CD8-positive, alpha-beta memory T cell (primary cell): ENCODE measurements around the gene ACOT6. TPM values are rescaled to one million over a fixed set of nuclear protein-coding genes. Genes with fewer than 3 reads are reported as not detected.
A peak's percentile ranks its signal among the peaks of the same experiment; 100 is the strongest.
"Not testable (repeated sequence)": the region's sequence is repeated elsewhere in the genome, so short reads cannot be mapped to it uniquely, and the experiment has no call there.

ENCODE experiments used
- CTCF ChIA-PET: fragments of 350-600 bp; sonication (Branson Sonifier 250); formaldehyde crosslinking; loops from one replicate; lab custom pipeline; 2021; ENCODE audit warnings: antibody characterized with exemption; lab: Charles Lee
- POLR2A ChIA-PET: fragments of 350-600 bp; sonication (Branson Sonifier 250); formaldehyde crosslinking; loops from one replicate; lab custom pipeline; 2021; ENCODE audit warnings: antibody characterized with exemption; lab: Charles Lee
- DNase-seq, 5 donors: peaks; one replicate each; pipeline versions ENCODE4 v3.0.0 to v3.0.0-alpha.2; 2020 to 2022; ENCODE audit warnings: mixed read lengths in 1 of 5
- H3K27ac ChIP-seq: one replicate; pipeline ENCODE4 v1.7.0; 2013; ENCODE audit warnings: low read depth, mild to moderate bottlenecking, low read length, moderate library complexity
- H3K27me3 ChIP-seq: 2 replicates; pipeline ENCODE4 v1.7.0; 2013; ENCODE audit warnings: low read length, mild to moderate bottlenecking; ENCODE audit not compliant: insufficient read depth, poor library complexity, severe bottlenecking
- H3K36me3 ChIP-seq: 2 replicates; pipeline ENCODE4 v1.7.0; 2013; ENCODE audit warnings: mild to moderate bottlenecking, low read length, moderate library complexity; ENCODE audit not compliant: insufficient read depth
- H3K4me1 ChIP-seq: 2 replicates; pipeline ENCODE4 v1.7.0; 2013; ENCODE audit warnings: mild to moderate bottlenecking, low read length, moderate library complexity; ENCODE audit not compliant: insufficient read depth
- H3K4me3 ChIP-seq: 2 replicates; pipeline ENCODE4 v1.7.0; 2013; ENCODE audit warnings: mild to moderate bottlenecking, low read length
- H3K9me3 ChIP-seq: 2 replicates; pipeline ENCODE4 v1.7.0; 2013; ENCODE audit warnings: mild to moderate bottlenecking, low read length
- H3K27ac Mint-ChIP-seq, 8 donors: one replicate each; pipeline ENCODE4 v1.8.0; 2020 to 2021; ENCODE audit warnings: mixed read lengths in 8 of 8, mild to moderate bottlenecking in 6 of 8, inconsistent platforms in 3 of 8, moderate library complexity in 3 of 8
- H3K27me3 Mint-ChIP-seq, 2 donors: one replicate each; pipeline ENCODE4 v1.8.0; 2020 to 2021; ENCODE audit warnings: mixed read lengths in 2 of 2, mild to moderate bottlenecking in 1 of 2, moderate library complexity in 1 of 2
- H3K36me3 Mint-ChIP-seq, 3 donors: one replicate each; pipeline ENCODE4 v1.8.0; 2020 to 2021; ENCODE audit warnings: mixed read lengths in 3 of 3, inconsistent platforms in 1 of 3, mild to moderate bottlenecking in 1 of 3
- H3K4me1 Mint-ChIP-seq, 3 donors: one replicate each; pipeline ENCODE4 v1.8.0; 2020 to 2021; ENCODE audit warnings: mixed read lengths in 3 of 3, inconsistent platforms in 1 of 3, mild to moderate bottlenecking in 1 of 3
- H3K4me3 Mint-ChIP-seq, 7 donors: one replicate each; pipeline ENCODE4 v1.8.0; 2020 to 2021; ENCODE audit warnings: mixed read lengths in 7 of 7, mild to moderate bottlenecking in 6 of 7, moderate library complexity in 4 of 7, inconsistent platforms in 2 of 7
- H3K9me3 Mint-ChIP-seq, 5 donors: one replicate each; pipeline ENCODE4 v1.8.0; 2020 to 2022; ENCODE audit warnings: mixed read lengths in 5 of 5, mild to moderate bottlenecking in 3 of 5, moderate library complexity in 2 of 5, inconsistent platforms in 1 of 5
- polyA plus RNA-seq: library from polyadenylated mRNA; unstranded; fragments of 300-500 nt; fragmentation: Illumina TruSeq; gene quantifications from one replicate; pipeline ENCODE4 v1.2.3, GENCODE V29; 2021
- total RNA-seq, 2 experiments: library from RNA; stranded (reverse); gene quantifications; one replicate each; pipeline ENCODE4 v1.2.3, GENCODE V29; 2021

The ACOT6 gene
- total and polyA plus RNA-seq, 3 experiments from 2014 or later = not detected

GRCh38 chr14:73636355-73636754 lies 24.0 kb downstream of the ACOT6 start:
- H3K27me3 Mint-ChIP-seq, H3K27ac ChIP-seq, H3K27me3 ChIP-seq, H3K9me3 ChIP-seq, DNase-seq, H3K4me3 ChIP-seq, H3K4me1 Mint-ChIP-seq, H3K4me3 Mint-ChIP-seq, POLR2A ChIA-PET, H3K4me1 ChIP-seq, H3K36me3 ChIP-seq, H3K27ac Mint-ChIP-seq, H3K36me3 Mint-ChIP-seq, H3K9me3 Mint-ChIP-seq: not testable (repeated sequence)
- CTCF ChIA-PET = interaction anchor here (1.1 kb wide), 1 partner anchor 127 kb away, joined by 3 read pairs; no protein-coding TSS in a partner anchor

- Histone ChIP-seq H3K4me3 (no peak overlapping the region), H3K9me3 (no peaks in the 10 kb centered on the region), H3K36me3 (no peaks in the 10 kb centered on the region), H3K4me1 (peaks cover 5% of the 10 kb centered on the region), H3K27me3 (no peaks in the 10 kb centered on the region), H3K27ac (no peak overlapping the region)
- no peaks in the 10 kb centered on the region for H3K9me3 Mint-ChIP-seq
- ChIA-PET POLR2A (interaction anchor here (0.6 kb wide), 1 partner anchor 99 kb away, joined by 3 read pairs; no protein-coding TSS in a partner anchor), CTCF (interaction anchor here (1.0 kb wide), 2 partner anchors 68 to 128 kb away, joined by 3 read pairs; no protein-coding TSS in a partner anchor)
- H3K36me3 Mint-ChIP-seq = no peaks in the 10 kb centered on the region
- peaks cover 5 to 7% (median 5%) of the 10 kb centered on the region in 3 donors for H3K4me1 Mint-ChIP-seq
- no peak overlapping the region for H3K27ac Mint-ChIP-seq
- no peak overlapping the region for H3K4me3 Mint-ChIP-seq
- H3K27me3 Mint-ChIP-seq = peaks cover 0 to 4% of the 10 kb centered on the region in 2 donors
- no peak for DNase-seq
These were observed 25.5 kb downstream of the ACOT6 start for GRCh38 chr14:73637830-73638229.

- Histone ChIP-seq H3K27me3 (no peaks in the 10 kb centered on the region), H3K36me3 (no peaks in the 10 kb centered on the region), H3K27ac (no peak overlapping the region), H3K9me3 (no peaks in the 10 kb centered on the region), H3K4me1 (peaks cover 14% of the 10 kb centered on the region), H3K4me3 (no peak overlapping the region)
- Mint-ChIP-seq H3K27ac (peak overlapping the region in 1 of 8 donors; percentile 75), H3K27me3 (peaks cover 0 to 1% of the 10 kb centered on the region in 2 donors), H3K9me3 (no peaks in the 10 kb centered on the region), H3K36me3 (peaks cover 0 to 8% (median 0%) of the 10 kb centered on the region in 3 donors), H3K4me3 (no peak overlapping the region), H3K4me1 (peaks cover 15 to 19% (median 19%) of the 10 kb centered on the region in 3 donors)
- ChIA-PET POLR2A (no interaction called here), CTCF (interaction anchor here (1.4 kb wide), 1 partner anchor 49 kb away, joined by 3 read pairs; the partner anchor contains the start of gene ACOT4)
- DNase-seq = no peak
These were observed 28.6 kb downstream of the ACOT6 start for GRCh38 chr14:73640796-73641365.

GRCh38 chr14:73644531-73645247 lies 32.4 kb downstream of the ACOT6 start, which contains the start of gene DNAL1:
DNAL1 (plus strand) TSS chr14:73644986; CDS start chr14:73645040, 54 bp downstream.
- Mint-ChIP-seq H3K9me3 (no peaks in the 10 kb centered on the region), H3K4me3 (peak within 1 kb of the TSS; percentile 91 to 99 (median 94)), H3K27me3 (peaks cover 0 to 1% of the 10 kb centered on the region in 2 donors), H3K27ac (peak within 1 kb of the TSS; percentile 90 to 100 (median 94)), H3K4me1 (peaks cover 15 to 21% (median 21%) of the 10 kb centered on the region in 3 donors), H3K36me3 (peaks cover 0 to 8% (median 0%) of the 10 kb centered on the region in 3 donors)
- no peaks in the 10 kb centered on the region for H3K9me3 ChIP-seq
- peak within 1 kb of the TSS; percentile 86 for H3K4me3 ChIP-seq
- CTCF ChIA-PET = interaction anchor here (2.3 kb wide), 1 partner anchor 11 kb away, joined by 11 read pairs; no protein-coding TSS in a partner anchor
- peak within 1 kb of the TSS; percentile 77 for H3K27ac ChIP-seq
- H3K36me3 ChIP-seq = no peaks in the 10 kb centered on the region
- POLR2A ChIA-PET = interaction anchor here (0.5 to 1.4 kb wide), 3 partner anchors 115 to 251 kb away, joined by 3 to 6 read pairs (median 4); partner anchors contain the start of gene RIOX1
- peaks cover 14% of the 10 kb centered on the region for H3K4me1 ChIP-seq
- no peaks in the 10 kb centered on the region for H3K27me3 ChIP-seq
- DNase-seq = peak; percentile 85 to 94 (median 89)

- peaks cover 15 to 21% (median 21%) of the 10 kb centered on the region in 3 donors for H3K4me1 Mint-ChIP-seq
- H3K9me3 Mint-ChIP-seq = no peaks in the 10 kb centered on the region
- H3K36me3 Mint-ChIP-seq = peaks cover 0 to 8% (median 0%) of the 10 kb centered on the region in 3 donors
- peak overlapping the region; percentile 90 to 100 (median 94) for H3K27ac Mint-ChIP-seq
- no peaks in the 10 kb centered on the region for H3K27me3 ChIP-seq
- peaks cover 0 to 1% of the 10 kb centered on the region in 2 donors for H3K27me3 Mint-ChIP-seq
- H3K9me3 ChIP-seq = no peaks in the 10 kb centered on the region
- no peak for DNase-seq
- H3K4me3 Mint-ChIP-seq = peak overlapping the region; percentile 91 to 99 (median 94)
- H3K36me3 ChIP-seq = no peaks in the 10 kb centered on the region
- POLR2A ChIA-PET = interaction anchor here (0.5 to 1.4 kb wide), 3 partner anchors 115 to 251 kb away, joined by 3 to 6 read pairs (median 4); partner anchors contain the start of gene RIOX1
- peak overlapping the region; percentile 77 for H3K27ac ChIP-seq
- CTCF ChIA-PET = interaction anchor here (2.3 kb wide), 1 partner anchor 11 kb away, joined by 11 read pairs; no protein-coding TSS in a partner anchor
- peaks cover 14% of the 10 kb centered on the region for H3K4me1 ChIP-seq
- peak overlapping the region; percentile 86 for H3K4me3 ChIP-seq
These were observed 32.9 kb downstream of the ACOT6 start for GRCh38 chr14:73645248-73645610.

GRCh38 chr14:73651005-73651404 lies 38.7 kb downstream of the ACOT6 start:
- Histone ChIP-seq H3K27ac (no peak overlapping the region), H3K27me3 (no peaks in the 10 kb centered on the region), H3K36me3 (no peaks in the 10 kb centered on the region), H3K4me1 (no peaks in the 10 kb centered on the region), H3K9me3 (no peaks in the 10 kb centered on the region), H3K4me3 (no peak overlapping the region)
- no peaks in the 10 kb centered on the region for H3K27me3 Mint-ChIP-seq
- no peaks in the 10 kb centered on the region for H3K9me3 Mint-ChIP-seq
- no peak overlapping the region for H3K4me3 Mint-ChIP-seq
- ChIA-PET CTCF (no interaction called here), POLR2A (no interaction called here)
- H3K4me1 Mint-ChIP-seq = peaks cover under 1 to 1% (median 1%) of the 10 kb centered on the region in 3 donors
- DNase-seq = no peak
- H3K27ac Mint-ChIP-seq = peak overlapping the region in 1 of 8 donors; percentile 31
- peaks cover 0 to 10% (median 7%) of the 10 kb centered on the region in 3 donors for H3K36me3 Mint-ChIP-seq

- no peak overlapping the region for H3K4me3 ChIP-seq
- H3K9me3 ChIP-seq = no peaks in the 10 kb centered on the region
- Mint-ChIP-seq H3K27me3 (no peaks in the 10 kb centered on the region), H3K4me1 (peaks cover 0 to 1% (median 0%) of the 10 kb centered on the region in 3 donors), H3K4me3 (no peak overlapping the region), H3K36me3 (peaks cover 0 to 25% (median 7%) of the 10 kb centered on the region in 3 donors), H3K27ac (no peak overlapping the region), H3K9me3 (no peaks in the 10 kb centered on the region)
- CTCF ChIA-PET = no interaction called here
- no peaks in the 10 kb centered on the region for H3K36me3 ChIP-seq
- DNase-seq = no peak
- H3K27me3 ChIP-seq = no peaks in the 10 kb centered on the region
- no peak overlapping the region for H3K27ac ChIP-seq
- no peaks in the 10 kb centered on the region for H3K4me1 ChIP-seq
- POLR2A ChIA-PET = no interaction called here
These were observed 43.5 kb downstream of the ACOT6 start for GRCh38 chr14:73655851-73656250.
